Measurements from ENCODE around the gene TBC1D23. TPM values are rescaled to one million over a fixed set of nuclear protein-coding genes. Genes with fewer than 3 reads are reported as not detected.
A peak's percentile ranks its signal among the peaks of the same experiment; 100 is the strongest.

The TBC1D23 gene
- total and polyA plus RNA-seq, 11 donors = 13.6 to 41.7 (median 32.9) TPM

GRCh38 chr3:100216713-100217112 is 44.1 kb upstream of the TBC1D23 start:
- H3K27ac ChIP-seq = no peak overlapping the region
- DNase-seq = no peak
- H3K4me1 ChIP-seq = peaks cover 0 to 2% (median 0%) of the 10 kb centered on the region in 12 donors
- intact Hi-C loops (cut with DNase I) = no loop called here
- 75 to 87% (median 83%) methylated on average over 1 of the region's 1 CpG for WGBS, 4 donors
- H3K27me3 ChIP-seq = no peaks in the 10 kb centered on the region
- no peak overlapping the region for H3K4me3 ChIP-seq
- H3K9me3 ChIP-seq = peaks cover 0 to 25% (median 5%) of the 10 kb centered on the region in 12 donors
- no peak for ATAC-seq
- TF ChIP-seq POLR2A (IDR thresholded peaks at IDR 0.05) (no peak), CTCF (IDR thresholded peaks at IDR 0.05) (no peak)
- H3K36me3 ChIP-seq = no peaks in the 10 kb centered on the region

GRCh38 chr3:100221159-100221558 is 39.6 kb upstream of the TBC1D23 start:
- intact Hi-C loops (cut with DNase I) = no loop called here
- Histone ChIP-seq H3K9me3 (peaks cover 0 to 25% (median 5%) of the 10 kb centered on the region in 12 donors), H3K4me1 (peaks cover 0 to 3% (median 0%) of the 10 kb centered on the region in 12 donors), H3K4me3 (no peak overlapping the region), H3K36me3 (no peaks in the 10 kb centered on the region), H3K27ac (no peak overlapping the region), H3K27me3 (no peaks in the 10 kb centered on the region)
- 96 to 98% (median 97%) methylated on average over 1 of the region's 1 CpG for WGBS, 4 donors
- no peak for DNase-seq
- no peak for ATAC-seq
- TF ChIP-seq POLR2A (IDR thresholded peaks at IDR 0.05) = no peak
- TF ChIP-seq CTCF (IDR thresholded peaks at IDR 0.05) = no peak

GRCh38 chr3:100225193-100225592 is 35.6 kb upstream of the TBC1D23 start:
- Histone ChIP-seq H3K9me3 (peaks cover 0 to 16% (median 4%) of the 10 kb centered on the region in 12 donors), H3K4me1 (peaks cover 0 to 16% (median 10%) of the 10 kb centered on the region in 12 donors), H3K27me3 (no peaks in the 10 kb centered on the region), H3K36me3 (no peaks in the 10 kb centered on the region), H3K4me3 (no peak overlapping the region), H3K27ac (no peak overlapping the region)
- intact Hi-C loops (cut with DNase I) = no loop called here
- TF ChIP-seq CTCF (IDR thresholded peaks at IDR 0.05) (no peak), POLR2A (IDR thresholded peaks at IDR 0.05) (no peak)
- 93 to 96% (median 95%) methylated on average over 21 to 26 of the region's 26 CpGs for WGBS, 4 donors
- ATAC-seq (no peak), DNase-seq (no peak)

- TF ChIP-seq CTCF (IDR thresholded peaks at IDR 0.05) = no peak
- no peak for TF ChIP-seq POLR2A (IDR thresholded peaks at IDR 0.05)
- Histone ChIP-seq H3K4me1 (peaks cover 0 to 16% (median 10%) of the 10 kb centered on the region in 12 donors), H3K27ac (peak overlapping the region in 4 of 12 donors; percentile 1 to 64 (median 60)), H3K36me3 (no peaks in the 10 kb centered on the region), H3K9me3 (peaks cover 0 to 13% (median 0%) of the 10 kb centered on the region in 12 donors), H3K27me3 (no peaks in the 10 kb centered on the region), H3K4me3 (no peak overlapping the region)
- no peak for ATAC-seq
- DNase-seq = no peak
- intact Hi-C loops (cut with DNase I) = no loop called here
- WGBS, 4 donors = 90 to 95% (median 94%) methylated on average over 8 of the region's 8 CpGs
Observed at GRCh38 chr3:100225883-100226282, 34.9 kb upstream of the TBC1D23 start.

All from heart left ventricle (tissue), 16 donors.